NCI-H1105 treated with DMSO at 0.1 percent for 48 hours (cell line): ENCODE results near the gene HPCA.
"Not testable (repeated sequence)": the region's sequence is repeated elsewhere in the genome, so short reads cannot be mapped to it uniquely, and the experiment has no call there.

ENCODE experiments used
- DNase-seq: peaks from one replicate; lab custom pipeline; 2025; lab: John Stamatoyannopoulos, UW

Gene HPCA

GRCh38 chr1:32902535-32902920, 16.2 kb downstream of the HPCA start:
- no peak for DNase-seq

GRCh38 chr1:32903991-32904785, 17.9 kb downstream of the HPCA start:
- DNase-seq: no peak

- no peak for DNase-seq
Measured at GRCh38 chr1:32904797-32905196, 18.5 kb downstream of the HPCA start.

- not testable (repeated sequence) for DNase-seq
Measured at GRCh38 chr1:32905588-32905987, 19.3 kb downstream of the HPCA start.

GRCh38 chr1:32906654-32907053, 20.4 kb downstream of the HPCA start:
- no peak for DNase-seq

- DNase-seq: no peak
Measured at GRCh38 chr1:32907435-32907834, 21.1 kb downstream of the HPCA start.

- DNase-seq: no peak
Measured at GRCh38 chr1:32910319-32910718, 24.0 kb downstream of the HPCA start.

GRCh38 chr1:32915766-32916706, 29.7 kb downstream of the HPCA start:
- no peak for DNase-seq

- no peak for DNase-seq
Measured at GRCh38 chr1:32917521-32917920, 31.2 kb downstream of the HPCA start.

- DNase-seq: no peak
Measured at GRCh38 chr1:32918179-32918578, 31.9 kb downstream of the HPCA start.

GRCh38 chr1:32919811-32920733, 33.8 kb downstream of the HPCA start:
- DNase-seq: no peak

GRCh38 chr1:32920833-32921232, 34.5 kb downstream of the HPCA start:
- no peak for DNase-seq

GRCh38 chr1:32924881-32925344, 38.6 kb downstream of the HPCA start:
- no peak for DNase-seq

- DNase-seq: no peak
Measured at GRCh38 chr1:32925403-32926162, 39.3 kb downstream of the HPCA start.

GRCh38 chr1:32926562-32926961, 40.3 kb downstream of the HPCA start:
- no peak for DNase-seq

GRCh38 chr1:32927441-32927840, 41.1 kb downstream of the HPCA start:
- no peak for DNase-seq

- no peak for DNase-seq
Measured at GRCh38 chr1:32928285-32928684, 42.0 kb downstream of the HPCA start.

GRCh38 chr1:32928715-32929114, 42.4 kb downstream of the HPCA start:
- DNase-seq: no peak

- no peak for DNase-seq
Measured at GRCh38 chr1:32929366-32929765, 43.1 kb downstream of the HPCA start.

- DNase-seq: no peak
Measured at GRCh38 chr1:32931760-32932159, 45.5 kb downstream of the HPCA start.

- DNase-seq: no peak
Measured at GRCh38 chr1:32933742-32934322, 47.5 kb downstream of the HPCA start.
